Neuronal stem cell (in vitro differentiated cells): ENCODE measurements around the gene TRIM14. TPM values are rescaled to one million over a fixed set of nuclear protein-coding genes. Genes with fewer than 3 reads are reported as not detected.
"Not testable (repeated sequence)": the region's sequence is repeated elsewhere in the genome, so short reads cannot be mapped to it uniquely, and the experiment has no call there.

ENCODE experiments used
- DNase-seq: peaks from one replicate; pipeline ENCODE4 v3.0.0-alpha.2; 2013; ENCODE audit warnings: low spot score
- H2AFZ ChIP-seq: one replicate; pipeline ENCODE4 v1.6.1; 2013; ENCODE audit warnings: mild to moderate bottlenecking, low read length, inconsistent platforms
- H2AK5ac ChIP-seq: 2 replicates; pipeline ENCODE4 v1.6.1; 2013; ENCODE audit warnings: low read depth, mild to moderate bottlenecking, inconsistent platforms, low read length, moderate library complexity, mixed read lengths
- H2BK120ac ChIP-seq: 2 replicates; pipeline ENCODE4 v1.6.1; 2013; ENCODE audit warnings: low read depth, mild to moderate bottlenecking, inconsistent platforms, low read length, moderate library complexity, mixed read lengths
- H2BK12ac ChIP-seq: one replicate; pipeline ENCODE4 v1.6.1; 2013; ENCODE audit warnings: low read length, inconsistent platforms
- H2BK15ac ChIP-seq: 2 replicates; pipeline ENCODE4 v1.6.1; 2013; ENCODE audit warnings: mild to moderate bottlenecking, low read length, inconsistent platforms, mixed read lengths
- H2BK5ac ChIP-seq: one replicate; pipeline ENCODE4 v1.6.1; 2013; ENCODE audit warnings: inconsistent platforms, mild to moderate bottlenecking, low read length, moderate library complexity
- H3K14ac ChIP-seq: one replicate; pipeline ENCODE4 v1.6.1; 2013; ENCODE audit warnings: low read length, inconsistent platforms
- H3K18ac ChIP-seq: 2 replicates; pipeline ENCODE4 v1.6.1; 2013; ENCODE audit warnings: low read length, inconsistent platforms
- H3K23ac ChIP-seq: 2 replicates; pipeline ENCODE4 v1.6.1; 2013; ENCODE audit warnings: low read depth, mild to moderate bottlenecking, mixed read lengths, low read length, inconsistent platforms; ENCODE audit not compliant: poor library complexity
- H3K27ac ChIP-seq: replicated peaks from 3 replicates; pipeline ENCODE4 v1.5.1; 2013; ENCODE audit warnings: low read length, inconsistent platforms
- H3K27me3 ChIP-seq, 3 experiments: 2 replicates each; pipeline ENCODE4 v1.6.1; 2013; ENCODE audit warnings: low read length in 3 of 3, mild to moderate bottlenecking in 2 of 3, inconsistent platforms in 1 of 3, low read depth in 1 of 3, mixed read lengths in 1 of 3, moderate library complexity in 1 of 3; ENCODE audit not compliant: control insufficient read depth in 3 of 3, insufficient read depth in 3 of 3
- H3K36me3 ChIP-seq, 2 donors: replicated peaks in 1 of 2; 2 replicates each; pipeline ENCODE4 v1.6.1; 2013; ENCODE audit warnings: low read length in 2 of 2; ENCODE audit not compliant: control insufficient read depth in 2 of 2, insufficient read depth in 2 of 2
- H3K4ac ChIP-seq: 2 replicates; pipeline ENCODE4 v1.6.1; 2013; ENCODE audit warnings: inconsistent platforms, mild to moderate bottlenecking, low read length, moderate library complexity
- H3K4me1 ChIP-seq, 2 donors: 1 replicate in 1 of 2; 2 replicates in 1 of 2; pipeline ENCODE4 v1.6.1; 2013; ENCODE audit warnings: low read length in 2 of 2, low read depth in 1 of 2; ENCODE audit not compliant: control insufficient read depth in 2 of 2, insufficient read depth in 1 of 2
- H3K4me2 ChIP-seq: one replicate; pipeline ENCODE4 v1.6.1; 2013; ENCODE audit warnings: mild to moderate bottlenecking, low read length, inconsistent platforms; ENCODE audit not compliant: insufficient read depth, poor library complexity, severe bottlenecking
- H3K4me3 ChIP-seq, 2 donors: 2 replicates each; pipeline ENCODE4 v1.5.1; 2013; ENCODE audit warnings: low read length in 2 of 2, mild to moderate bottlenecking in 2 of 2, inconsistent platforms in 1 of 2, moderate library complexity in 1 of 2
- H3K79me1 ChIP-seq: one replicate; pipeline ENCODE4 v1.6.1; 2013; ENCODE audit warnings: low read depth, mild to moderate bottlenecking, inconsistent platforms, low read length, moderate library complexity
- H3K9ac ChIP-seq: one replicate; pipeline ENCODE4 v1.6.1; 2013; ENCODE audit warnings: mild to moderate bottlenecking, low read depth, low read length, inconsistent platforms; ENCODE audit not compliant: poor library complexity
- H3K9me3 ChIP-seq, 2 donors: replicated peaks in 1 of 2; 2 replicates each; pipeline versions ENCODE3 to v1.6.1; 2013; ENCODE audit warnings: low read length in 2 of 2, mild to moderate bottlenecking in 2 of 2, inconsistent platforms in 1 of 2, low read depth in 1 of 2, mixed read lengths in 1 of 2, moderate library complexity in 1 of 2; ENCODE audit not compliant: control insufficient read depth in 2 of 2, insufficient read depth in 1 of 2
- H4K8ac ChIP-seq: one replicate; pipeline ENCODE4 v1.6.1; 2013; ENCODE audit warnings: low read depth, mild to moderate bottlenecking, inconsistent platforms, low read length, moderate library complexity
- H4K91ac ChIP-seq: one replicate; pipeline ENCODE4 v1.6.1; 2013; ENCODE audit warnings: low read length, low read depth, mild to moderate bottlenecking, inconsistent platforms; ENCODE audit not compliant: poor library complexity
- WGBS, 2 donors: extraction: QIAGEN DNeasy Blood & Tissue Kit; methylation state at CpG; one replicate each; pipeline ENCODE4 v1.1.7; 2013; ENCODE audit warnings: missing lambda C conversion rate in 2 of 2, mixed read lengths in 1 of 2; ENCODE audit not compliant: insufficient read length in 2 of 2, insufficient replicate concordance in 1 of 2; ENCODE audit errors: extremely low coverage in 2 of 2; 5-methylcytosine and 5-hydroxymethylcytosine counted together
- small RNA-seq: library from polyadenylated mRNA; stranded (forward); fragments of <200 nt; extraction: miRNeasy Mini kit (QIAGEN cat#:217004); gene quantifications from one replicate; pipeline ENCODE3, GENCODE V24; 2013; ENCODE audit not compliant: insufficient read depth

Gene TRIM14

GRCh38 chr9:98019869-98020268 is 99.2 kb downstream of the TRIM14 start:
- not testable (repeated sequence) for H3K4me2 ChIP-seq, H3K27ac ChIP-seq, H2BK120ac ChIP-seq, H4K91ac ChIP-seq, H3K23ac ChIP-seq, H3K27me3 ChIP-seq, H3K4me1 ChIP-seq, H3K18ac ChIP-seq, H2BK12ac ChIP-seq, H4K8ac ChIP-seq, H3K4me3 ChIP-seq, H2AK5ac ChIP-seq, DNase-seq, H3K79me1 ChIP-seq, H2AFZ ChIP-seq, H3K14ac ChIP-seq, H2BK5ac ChIP-seq, H3K4ac ChIP-seq, H2BK15ac ChIP-seq, H3K9me3 ChIP-seq, H3K9ac ChIP-seq
- WGBS, 2 donors, result no CpG with 5 or more reads among the region's 5 CpGs
- peaks cover 16 to 61% of the 10 kb centered on the region in 2 donors for H3K36me3 ChIP-seq

Small RNAs within 50 kb of the gene (small RNA-seq; reads per million reads assigned to genes)
- not detected for gene RF00017
- not detected for gene RNU6-918P
